K562 (cell line): ENCODE data around the gene FAM89B. TPM values are rescaled to one million over a fixed set of nuclear protein-coding genes. Genes with fewer than 3 reads are reported as not detected.

Source experiments
- MLX ChIP-seq, 2 experiments: fragments of 450-650 bp in 1 of 2; sonication (generic) in 1 of 2; formaldehyde crosslinking; conservative IDR thresholded peaks; 2 replicates each; pipeline versions ENCODE4 v1.4.0 to v1.8.1; 2020 to 2022; ENCODE audit warnings: mild to moderate bottlenecking in 1 of 2, missing genetic modification reagents in 1 of 2
- NFIX ChIP-seq: fragments of 250-450 bp; sonication (Bioruptor Pico); IDR thresholded peaks from 2 replicates; pipeline ENCODE4 v1.4.0; 2020; ENCODE audit warnings: low read depth, mild to moderate bottlenecking, moderate library complexity
- PCBP1 ChIP-seq: fragments of 200-400 bp; formaldehyde crosslinking; IDR thresholded peaks from 2 replicates; pipeline ENCODE4 v1.6.1; 2018; ENCODE audit warnings: mild to moderate bottlenecking, low read depth, low read length; ENCODE audit not compliant: poor library complexity, severe bottlenecking
- PRDM10 ChIP-seq: fragments of 450-650 bp; IDR thresholded peaks from 2 replicates; pipeline ENCODE4 v1.6.1; 2018; ENCODE audit not compliant: partially characterized antibody
- YY1 ChIP-seq, 3 experiments: IDR thresholded peaks; 2 replicates each; pipeline ENCODE4 v1.6.1; 2011; ENCODE audit warnings: low read length in 2 of 3, mild to moderate bottlenecking in 2 of 3, moderate library complexity in 2 of 3, borderline replicate concordance in 1 of 3, control low read depth in 1 of 3, low read depth in 1 of 3; ENCODE audit not compliant: insufficient read depth in 3 of 3, insufficient replicate concordance in 2 of 3, control insufficient read depth in 1 of 3, insufficient read length in 1 of 3; ENCODE audit errors: extremely low read depth in 1 of 3
- polyA plus RNA-seq, 8 experiments: library from polyadenylated mRNA; depleted of rRNA in 4 of 8; stranded (reverse) in 5 of 8; unstranded in 3 of 8; fragments of >200 nt; fragmentation: Nextera tagmentation in 2 of 8; fragmentation: Illumina TruSeq in 1 of 8; extraction: Ambion mirVana in 2 of 8; extraction: Trizol in 1 of 8; gene quantifications; 2 replicates each; pipeline versions ENCODE4 v1.2.1 to v1.2.3, GENCODE V29; 2011 to 2014; ENCODE audit warnings: inconsistent platforms in 1 of 8, missing spikeins in 1 of 8
- total RNA-seq, 7 experiments: library from RNA; depleted of rRNA in 6 of 7; stranded (reverse); fragments of >200 nt in 6 of 7; fragmentation: Illumina TruSeq in 2 of 7; extraction: Trizol in 2 of 7; gene quantifications; 2 replicates each; pipeline versions ENCODE4 v1.2.1 to v1.2.3, GENCODE V29; 2011 to 2021; ENCODE audit warnings: low replicate concordance in 1 of 7

The FAM89B gene
- total and polyA plus RNA-seq, 9 of the 15 experiments (the other 6 are each of a cell fraction or from before 2014, with no cell fraction given): 0.32 to 27.6 (median 11.9) TPM

GRCh38 chr11:65553301-65554001, 18.9 kb upstream of the FAM89B start (continued):
- TF ChIP-seq YY1 (IDR thresholded peaks at IDR 0.05; ENCODE audit: borderline replicate concordance in 1 of 3, control insufficient read depth in 1 of 3, extremely low read depth in 1 of 3, insufficient read depth in 3 of 3, insufficient read length in 1 of 3, insufficient replicate concordance in 2 of 3, low read depth in 1 of 3, low read length in 2 of 3): peak in 1 of 3 experiments; percentile 7
- no peak for TF ChIP-seq MLX (CRISPR knock-in tag; conservative IDR thresholded peaks at IDR 0.05)
- peak; percentile 48 for TF ChIP-seq PCBP1
- no peak for TF ChIP-seq NFIX (CRISPR knock-in tag)
- TF ChIP-seq PRDM10: peak; percentile 76
- TF ChIP-seq, all 486 proteins: peak for 19
